HG02973 (cell line): ENCODE data around the gene NEUROD2.

ENCODE experiments used
- ATAC-seq: cut with Tn5 transposase; IDR thresholded peaks from one replicate; pipeline ENCODE4 v1.9.1; 2021; ENCODE audit warnings: moderate library complexity; ENCODE audit not compliant: unreplicated experiment

The NEUROD2 gene

DNA sequence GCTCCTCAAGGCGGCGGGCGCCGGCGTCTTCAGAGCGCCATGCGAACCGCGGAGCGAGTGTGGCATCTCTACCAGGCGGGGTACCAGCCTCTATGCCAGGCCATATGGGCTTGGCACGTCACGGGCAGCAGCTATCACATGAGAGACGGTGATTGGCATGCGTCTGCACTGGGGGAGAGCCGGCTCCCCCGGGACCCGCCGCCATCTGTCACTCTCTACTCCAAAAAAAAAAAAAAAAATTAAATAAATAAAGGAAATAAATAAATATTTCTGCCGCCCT, at the start of gene NEUROD2:
TSS of gene NEUROD2 (minus strand) at position 70 of the 280 bp plus-strand sequence. CDS start 1,321 bp downstream, outside the sequence.
- ATAC-seq, result no peak

DNA sequence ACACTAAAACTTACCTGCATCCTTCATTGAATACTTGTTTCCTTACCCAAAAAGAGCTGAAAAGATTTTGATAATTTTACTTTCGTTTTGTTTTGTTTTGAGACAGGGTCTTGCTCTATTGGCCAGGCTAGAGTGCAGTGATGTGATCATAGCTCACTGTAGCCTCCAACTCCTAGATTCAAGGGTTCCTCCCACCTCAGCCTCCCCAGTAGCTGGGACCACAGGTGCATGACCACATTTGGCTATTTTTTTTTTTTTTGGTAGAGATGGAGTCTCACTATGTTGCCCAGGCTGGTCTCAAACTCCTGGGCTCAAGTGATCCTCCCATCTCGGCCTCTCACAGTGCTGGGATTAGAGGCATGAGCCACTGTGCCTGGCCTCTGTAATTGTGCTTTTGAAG, 47.4 kb upstream of the NEUROD2 start:
- no peak for ATAC-seq

DNA sequence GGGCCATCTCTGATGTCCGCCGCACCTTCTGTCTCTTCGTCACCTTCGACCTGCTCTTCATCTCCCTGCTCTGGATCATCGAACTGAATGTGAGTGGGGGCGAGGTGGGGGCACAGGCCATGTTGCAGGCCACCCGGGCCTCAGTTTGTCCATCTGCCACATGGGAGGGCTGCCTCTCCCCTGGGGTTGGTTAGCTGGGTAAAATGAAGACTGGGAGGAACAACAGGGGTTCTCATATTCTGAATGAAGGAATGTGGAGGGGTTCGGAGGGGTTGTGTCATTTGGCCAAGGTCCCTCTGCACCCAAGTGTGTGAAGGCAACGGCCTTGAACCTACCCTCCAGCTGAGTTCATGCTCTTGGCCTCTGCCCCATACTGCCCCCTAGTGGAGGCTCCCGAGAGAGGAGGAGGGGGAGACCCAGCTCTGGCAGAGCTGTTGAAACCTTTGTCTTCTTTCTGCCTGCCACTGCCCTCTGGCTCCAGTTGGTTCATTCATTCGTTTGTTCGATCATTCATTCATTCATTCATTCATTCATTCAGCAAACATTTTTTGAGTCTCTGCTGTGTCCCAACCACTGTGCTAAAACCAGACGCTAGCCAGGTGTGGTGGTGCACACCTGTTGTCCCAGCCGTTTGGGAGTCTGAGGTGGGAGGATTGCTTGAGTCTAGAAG, 46.1 kb upstream of the NEUROD2 start:
- no peak for ATAC-seq

DNA sequence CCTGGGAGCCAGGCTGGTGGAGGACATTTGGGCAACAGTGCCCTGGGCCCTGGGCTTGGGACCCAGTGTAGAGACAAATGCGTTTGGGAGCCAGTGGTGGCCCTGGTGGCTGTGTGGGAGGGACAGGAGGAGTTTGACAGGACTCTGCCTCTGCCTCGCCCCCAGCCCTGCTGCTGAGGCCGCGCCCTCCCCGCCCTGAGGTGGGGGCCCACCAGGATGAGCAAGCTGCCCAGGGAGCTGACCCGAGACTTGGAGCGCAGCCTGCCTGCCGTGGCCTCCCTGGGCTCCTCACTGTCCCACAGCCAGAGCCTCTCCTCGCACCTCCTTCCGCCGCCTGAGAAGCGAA, 45.6 kb upstream of the NEUROD2 start:
- no peak for ATAC-seq

DNA sequence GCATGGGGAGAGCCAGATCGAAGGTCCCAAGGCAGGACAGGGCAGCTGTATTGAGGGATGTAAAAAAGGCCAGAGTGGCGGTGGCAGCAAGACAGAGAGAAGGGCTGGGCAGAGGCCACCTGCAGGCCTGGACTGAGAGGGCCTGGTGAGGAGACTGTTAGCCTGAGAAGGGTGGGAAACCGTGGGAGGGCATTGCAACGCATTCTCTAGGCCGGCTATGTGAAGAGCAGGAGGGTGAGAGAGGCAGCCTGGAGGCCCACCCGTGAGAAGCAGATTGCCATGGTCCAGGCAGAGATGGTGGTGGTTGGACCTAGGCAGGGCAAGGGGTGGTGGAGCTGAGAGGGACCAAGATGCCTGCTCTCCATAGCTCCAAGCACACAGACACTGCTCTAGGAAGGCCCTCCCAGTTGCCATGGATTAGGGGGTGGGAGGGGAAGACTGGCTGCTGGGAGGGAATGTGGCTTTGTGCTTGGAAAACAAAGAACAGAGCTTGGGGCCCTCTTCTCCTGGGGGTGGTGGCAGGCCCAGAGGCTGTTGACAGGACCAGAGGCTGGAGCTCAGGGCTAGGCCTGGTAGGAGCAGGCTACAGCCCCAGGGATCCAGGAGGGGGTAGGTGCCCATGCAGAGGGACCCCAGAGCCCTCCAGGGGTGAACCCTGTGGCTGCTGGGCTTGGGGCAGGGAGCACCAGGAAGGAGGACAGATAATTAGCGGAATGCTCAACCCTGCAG, 45.0 kb upstream of the NEUROD2 start:
- no peak for ATAC-seq

DNA sequence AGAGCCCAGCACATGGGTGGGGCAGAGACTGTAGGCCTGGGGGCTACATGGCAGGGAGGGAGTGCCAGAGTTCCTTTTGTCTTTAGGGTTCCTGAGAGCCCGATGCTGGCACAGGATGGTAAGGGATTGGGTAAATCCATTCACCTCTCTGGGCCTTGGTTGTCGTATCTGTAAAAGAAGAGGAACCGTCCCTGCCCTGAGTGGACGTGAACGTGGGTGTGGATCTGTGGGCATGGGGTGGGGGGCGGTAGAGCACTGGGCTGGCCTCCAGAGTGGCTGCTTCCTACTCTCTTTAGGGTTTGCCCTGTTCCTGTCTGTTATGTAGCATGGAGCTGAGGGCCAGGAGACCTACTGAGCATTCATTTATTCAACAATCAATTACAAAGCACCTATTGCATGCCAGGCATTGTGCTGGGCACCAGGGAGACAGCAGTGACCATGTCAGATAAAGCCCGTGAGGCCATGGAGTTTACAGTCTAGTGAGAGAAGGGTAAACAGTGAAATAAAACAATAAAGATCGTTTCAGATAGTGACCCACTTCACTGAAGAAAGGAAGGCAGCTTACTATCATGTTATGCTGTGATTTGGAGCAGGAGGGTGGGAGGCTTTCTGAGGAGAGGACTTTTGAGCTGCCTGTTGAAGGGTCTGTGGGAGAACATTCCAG, 44.3 kb upstream of the NEUROD2 start:
- no peak for ATAC-seq

DNA sequence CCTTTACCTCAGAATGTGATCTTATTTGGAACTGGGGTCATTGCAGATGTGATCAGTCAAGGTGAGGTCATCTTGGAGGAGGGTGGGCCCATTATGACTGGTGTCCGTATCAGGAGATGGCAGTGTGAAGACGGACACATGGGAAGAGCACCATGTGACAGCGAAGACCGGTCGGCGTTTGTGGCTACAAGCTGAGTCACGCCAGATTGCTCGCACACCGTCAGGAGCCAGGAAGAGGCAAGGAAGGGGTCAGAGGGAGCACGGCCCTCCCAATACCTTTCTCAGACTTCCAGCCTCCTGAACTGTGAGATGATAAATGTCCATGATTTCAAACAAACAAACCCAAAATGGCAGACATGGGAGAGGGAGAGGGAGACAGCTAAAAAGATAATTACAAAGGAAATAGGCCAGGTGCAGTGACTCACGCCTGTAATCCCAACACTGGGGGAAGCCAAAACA, 42.4 kb upstream of the NEUROD2 start:
- ATAC-seq, result no peak

DNA sequence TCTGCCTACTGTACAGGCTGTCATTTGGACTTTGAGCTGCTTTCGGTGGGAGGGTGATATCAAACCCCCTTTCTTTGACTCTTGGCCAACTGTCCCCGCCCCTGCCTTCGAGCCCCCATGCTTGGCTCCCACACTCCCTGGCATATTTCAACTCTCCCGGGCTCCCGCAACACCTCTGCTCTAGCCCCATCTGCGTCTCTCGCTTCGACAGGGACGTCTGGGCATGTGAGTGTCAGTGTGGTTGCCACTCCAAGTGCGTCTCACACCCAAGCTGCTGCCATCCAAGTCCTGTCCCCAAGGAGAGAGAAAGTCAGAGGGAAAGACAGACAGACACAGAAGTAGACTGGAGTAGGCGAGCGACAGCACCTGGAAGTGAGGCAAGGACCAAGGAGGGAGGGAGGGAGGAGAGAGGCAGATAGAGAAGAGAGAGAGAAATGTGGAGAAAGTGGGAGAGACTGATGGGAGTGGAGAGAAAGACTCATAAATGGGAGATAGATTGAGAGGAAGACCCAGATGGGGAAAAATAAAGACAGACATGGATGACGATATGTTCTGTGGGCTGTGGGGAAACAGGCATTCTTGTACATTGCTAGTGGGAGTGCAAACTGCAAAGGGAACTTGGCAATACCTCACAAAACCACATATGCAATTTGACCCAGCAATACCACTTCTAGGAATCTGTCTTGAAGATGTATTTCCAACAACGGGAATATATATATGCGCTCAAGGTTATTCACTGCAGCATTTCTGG, 41.1 kb upstream of the NEUROD2 start:
- ATAC-seq, result no peak

DNA sequence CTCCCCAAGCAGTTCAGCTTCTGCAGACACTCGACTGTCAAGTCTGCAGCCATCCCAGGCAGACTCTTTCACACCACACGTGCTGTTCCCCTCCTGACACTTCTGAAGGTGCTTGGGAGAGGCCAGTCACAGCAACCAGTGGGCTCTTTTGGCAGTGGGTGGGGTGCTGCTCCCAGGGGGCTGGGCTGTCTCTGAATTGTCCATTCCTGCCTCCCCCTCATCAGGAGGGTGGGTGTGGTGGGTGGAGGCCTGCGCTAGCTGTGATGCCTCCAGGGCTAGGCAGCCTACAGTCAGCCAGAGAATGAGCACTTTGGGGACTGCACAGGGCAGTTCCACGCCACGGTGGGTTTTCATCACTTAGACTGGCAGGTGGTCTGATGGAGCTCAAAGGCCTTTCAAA, 39.5 kb upstream of the NEUROD2 start:
- ATAC-seq, result no peak

DNA sequence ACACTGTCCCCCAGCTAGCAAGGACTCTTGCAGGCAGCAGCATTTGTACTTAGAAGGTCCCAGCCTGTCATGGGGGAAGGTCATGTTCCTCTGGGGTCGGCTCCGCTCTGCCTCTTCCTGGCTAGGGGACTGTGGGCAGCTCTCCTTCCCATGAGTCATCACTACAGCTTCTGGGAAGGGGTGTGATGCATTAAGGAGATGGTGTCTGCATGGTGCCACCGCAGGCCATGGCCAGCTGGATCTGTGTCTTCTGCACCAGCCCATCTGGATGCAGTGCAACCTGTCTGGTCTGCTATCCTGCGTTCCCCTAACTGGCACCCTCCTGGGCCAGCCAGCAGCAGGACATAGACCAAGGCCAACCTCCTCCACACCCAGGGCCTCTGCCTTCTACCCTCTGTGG, 35.6 kb upstream of the NEUROD2 start:
- ATAC-seq, result no peak

DNA sequence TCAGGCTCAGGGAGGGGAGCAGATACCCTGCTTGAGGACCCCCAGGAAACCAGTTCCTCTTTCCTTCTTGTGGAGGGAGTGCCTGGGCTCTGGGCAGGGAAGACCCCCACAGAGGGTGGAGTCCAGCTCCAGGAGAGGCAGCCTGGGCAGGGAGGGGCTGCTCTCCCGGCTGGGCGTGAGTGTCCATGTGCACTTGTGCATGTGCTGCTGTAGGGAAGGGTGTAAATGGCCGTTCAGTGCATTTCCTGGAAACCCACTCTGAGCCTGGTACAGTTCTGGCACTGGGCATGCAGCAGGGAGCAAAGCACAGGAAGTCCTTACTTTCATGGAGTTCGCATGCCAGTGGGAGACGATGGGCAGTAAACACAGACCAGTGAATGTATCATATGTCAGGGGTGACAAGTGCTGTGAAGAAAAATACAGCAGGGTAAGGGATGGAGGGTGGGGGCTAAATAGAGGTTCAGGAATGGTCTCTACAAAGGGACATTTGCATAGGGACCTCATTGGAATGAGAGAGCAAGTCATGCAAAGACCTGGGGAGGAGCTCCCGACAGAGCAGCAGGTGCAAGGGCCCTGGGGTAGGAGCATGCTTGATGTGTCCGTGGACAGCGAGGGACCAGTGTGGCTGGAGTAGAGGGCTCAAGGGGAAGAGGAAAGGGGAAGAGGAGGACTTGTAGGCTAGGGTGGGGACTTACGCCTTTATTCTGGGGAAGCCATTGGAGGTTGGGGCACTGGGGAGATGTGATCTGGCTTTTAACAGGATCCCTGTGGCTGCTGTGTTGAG, 34.8 kb upstream of the NEUROD2 start:
- ATAC-seq, result no peak

DNA sequence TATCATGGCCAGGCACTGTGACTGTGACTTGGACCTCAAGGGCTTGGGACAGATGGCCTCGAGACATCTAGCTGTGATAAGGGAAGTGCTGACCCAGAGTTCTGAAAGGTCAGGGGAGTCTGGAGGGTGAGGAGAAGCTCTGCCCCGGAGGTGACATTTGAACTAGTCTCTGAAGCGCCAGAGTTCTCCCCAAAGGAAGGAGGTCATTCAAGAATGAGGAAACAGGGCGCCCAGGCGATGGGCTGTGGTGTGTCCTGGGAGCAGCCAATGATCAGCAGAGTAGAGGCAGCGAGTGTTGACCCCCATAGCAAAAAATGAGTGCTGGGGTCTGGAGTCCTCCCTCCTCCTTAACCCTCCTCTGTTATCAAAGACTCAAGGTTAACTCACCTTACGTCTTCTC, 34.2 kb upstream of the NEUROD2 start:
- ATAC-seq, result no peak

DNA sequence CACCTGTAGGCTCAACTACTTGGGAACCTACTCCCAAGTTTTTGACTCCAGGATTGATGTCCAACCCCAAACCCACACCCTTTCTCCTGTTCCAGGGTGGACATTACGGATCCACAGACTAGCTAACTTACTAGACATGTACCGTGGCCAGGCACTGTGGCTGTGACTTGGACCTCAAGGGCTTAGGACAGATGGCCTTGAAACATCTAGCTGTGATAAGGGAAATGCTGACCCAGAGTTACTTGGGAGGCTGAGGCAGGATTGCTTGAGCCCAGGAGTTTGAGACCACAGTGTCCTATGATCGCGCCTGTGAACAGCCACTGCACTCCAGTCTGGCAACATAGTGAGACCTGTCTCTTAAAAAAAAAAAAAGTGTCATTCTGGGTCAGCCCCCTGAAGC, 33.4 kb upstream of the NEUROD2 start:
- no peak for ATAC-seq

DNA sequence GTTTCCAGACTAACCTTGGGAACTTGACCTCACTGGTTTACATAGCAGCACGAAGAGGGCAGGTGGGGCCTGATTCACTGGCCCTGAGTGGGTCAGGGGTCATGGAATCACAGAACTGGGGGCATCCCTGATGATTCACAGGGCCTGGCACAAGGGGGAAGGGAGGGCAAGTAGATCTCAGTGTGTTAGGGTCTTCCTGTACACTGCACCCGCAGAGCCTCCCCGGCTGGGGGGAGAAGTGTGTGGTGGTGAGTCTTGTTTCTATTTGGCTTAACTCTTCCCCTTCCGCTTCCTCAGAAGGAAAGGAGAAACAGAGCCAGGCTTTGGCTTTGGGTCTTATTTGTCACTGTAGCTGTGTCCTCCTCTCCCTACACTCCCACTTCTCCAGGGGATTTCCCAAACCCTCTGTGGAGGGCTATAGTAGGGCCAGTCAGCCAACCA, 32.9 kb upstream of the NEUROD2 start:
- ATAC-seq, result no peak

DNA sequence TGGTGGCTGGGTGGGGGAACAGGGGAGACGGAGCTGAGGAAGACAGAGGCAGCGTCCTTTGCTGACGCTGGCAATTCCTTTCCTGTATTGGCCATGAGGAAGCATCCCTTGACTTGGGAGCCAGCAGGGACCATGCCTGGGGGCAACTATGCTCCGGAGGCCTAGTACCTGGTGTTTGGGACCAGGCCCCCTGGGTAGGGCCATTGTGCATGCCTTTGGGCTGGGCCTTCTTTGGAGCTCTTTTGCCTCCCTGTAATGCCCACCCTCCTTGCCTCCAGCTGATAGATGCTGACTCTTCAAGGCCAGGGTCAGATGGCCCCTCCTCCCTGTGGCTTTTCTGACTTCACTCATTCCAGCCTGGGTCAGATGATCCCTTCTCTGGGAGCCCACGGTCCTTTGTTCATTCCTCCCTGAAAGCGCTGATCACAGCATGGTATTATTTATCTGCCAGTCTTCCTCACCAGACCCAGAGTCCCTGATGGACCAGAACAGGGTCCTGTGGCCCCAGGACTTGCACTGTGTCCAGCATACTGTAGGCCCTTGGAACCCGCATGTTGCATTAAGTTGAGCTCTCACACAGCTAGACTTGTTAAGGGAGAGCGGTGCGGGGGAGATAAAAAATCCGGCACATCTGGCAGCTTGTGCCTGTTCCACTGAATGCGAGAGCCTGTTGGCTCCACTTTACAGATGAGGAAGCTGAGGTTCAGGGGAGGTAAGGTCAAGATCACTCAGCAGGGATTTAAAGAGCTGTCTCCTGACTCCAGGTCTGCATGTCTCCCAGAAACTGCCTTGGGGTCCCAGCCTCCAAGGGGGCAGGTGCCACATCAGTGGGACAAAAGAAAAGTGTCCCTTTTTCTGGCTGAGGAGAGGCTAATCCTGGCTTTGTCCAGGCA, 32.1 kb upstream of the NEUROD2 start:
- no peak for ATAC-seq

DNA sequence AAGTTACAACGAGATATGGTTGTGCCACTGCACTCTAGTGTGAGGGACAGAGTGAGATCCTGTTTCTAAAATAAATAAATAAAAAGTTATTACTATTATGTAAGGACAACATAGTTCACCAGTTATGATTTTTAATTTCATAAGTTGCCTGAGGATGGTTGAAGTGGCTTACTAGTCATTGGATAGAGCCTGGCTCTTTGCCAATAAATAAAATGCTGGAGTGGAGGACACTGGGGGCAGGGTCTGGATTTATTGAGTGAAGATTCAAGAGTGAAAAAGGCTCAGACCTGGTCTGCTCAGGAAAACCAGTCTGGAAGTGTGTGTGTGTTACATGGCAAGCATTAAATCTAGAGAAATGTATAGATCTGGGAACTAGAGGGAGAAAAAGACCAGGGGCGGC, 31.3 kb upstream of the NEUROD2 start:
- no peak for ATAC-seq

DNA sequence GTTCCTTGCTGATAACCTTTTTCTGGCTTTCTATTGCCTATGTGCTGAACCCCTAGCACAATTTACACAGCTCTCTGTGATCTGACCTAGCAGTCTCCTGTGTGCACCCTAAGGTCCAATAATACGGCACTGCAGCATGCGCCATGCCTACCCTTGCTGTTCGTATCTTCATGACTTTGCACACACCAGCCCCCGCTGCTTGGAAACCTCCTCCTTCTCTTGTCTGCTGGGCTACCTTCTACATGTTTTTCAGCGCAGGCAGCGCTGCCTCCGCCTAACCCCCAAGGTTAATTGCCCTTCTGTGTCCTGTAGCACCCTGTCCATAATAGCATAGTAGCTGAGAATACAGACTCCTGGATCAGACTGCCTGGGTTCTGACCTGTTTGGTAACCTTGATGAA, 30.6 kb upstream of the NEUROD2 start:
- no peak for ATAC-seq

DNA sequence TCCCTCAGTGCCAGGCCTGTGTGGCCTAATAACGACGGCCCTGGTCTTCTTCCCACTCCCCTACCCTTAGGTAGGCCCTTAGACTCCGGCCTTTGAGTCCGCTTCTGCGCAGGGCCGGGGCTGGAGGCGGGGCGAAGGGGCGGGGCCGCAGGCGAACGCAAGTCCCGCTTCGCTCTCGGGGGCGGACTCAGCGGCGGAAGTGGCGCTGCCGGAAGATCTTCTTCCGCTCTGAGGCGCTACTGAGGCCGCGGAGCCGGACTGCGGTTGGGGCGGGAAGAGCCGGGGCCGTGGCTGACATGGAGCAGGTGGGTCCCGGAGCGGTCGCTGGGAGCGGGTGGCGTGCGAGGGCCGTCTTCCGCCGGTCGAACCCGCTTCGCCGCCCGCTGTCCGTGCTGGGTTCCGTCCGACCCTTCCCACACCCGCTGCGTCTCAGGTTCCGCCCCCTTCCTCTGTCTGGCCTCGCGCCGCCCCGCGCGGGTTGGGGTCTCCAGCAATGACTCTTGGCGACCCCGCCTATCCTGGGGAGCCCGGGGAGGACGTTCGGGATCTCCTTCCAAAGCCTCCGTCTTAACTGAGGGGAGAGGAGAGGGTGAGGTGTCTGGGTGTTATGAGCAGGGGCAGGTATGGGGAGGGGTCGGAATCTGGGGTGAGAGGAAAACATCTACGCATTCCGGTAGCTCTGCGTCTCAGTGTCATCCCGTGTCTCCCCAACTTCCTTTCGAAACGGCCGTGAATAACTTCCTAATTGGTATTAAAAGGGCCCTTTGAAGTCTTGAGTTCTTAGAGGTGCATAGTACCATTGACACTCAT, 29.4 kb upstream of the NEUROD2 start, which contains the start of gene STARD3:
TSS of gene STARD3 (plus strand) at position 218 of the 810 bp plus-strand sequence. CDS start 16,388 bp downstream, outside the sequence.
- ATAC-seq, result no peak

DNA sequence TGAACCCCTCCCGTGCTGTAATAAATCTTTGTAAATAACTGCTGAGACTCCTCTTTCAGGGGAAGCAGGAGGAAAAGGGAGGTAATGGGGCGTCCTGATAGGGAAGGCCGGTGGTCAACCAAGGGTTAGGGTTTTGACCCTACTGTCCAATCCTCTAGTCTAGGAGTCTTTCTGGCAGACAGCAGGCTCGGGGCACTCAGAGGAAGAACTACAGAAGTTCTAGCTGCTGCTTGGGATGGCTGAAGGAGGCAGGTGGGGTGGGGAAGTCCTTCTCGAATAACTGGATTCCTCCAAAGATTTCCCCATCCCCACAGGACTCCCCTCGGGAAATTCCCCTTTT, 28.8 kb upstream of the NEUROD2 start:
- ATAC-seq, result no peak
